ENCODE results near the gene DHX35.

- TF ChIP-seq CTCF (IDR thresholded peaks at IDR 0.05; ENCODE audit: low read depth, low read length) (no peak), POLR2A (IDR thresholded peaks at IDR 0.05; ENCODE audit: extremely low read depth, insufficient read length) (no peak), MAX (IDR thresholded peaks at IDR 0.05; ENCODE audit: low read depth, low read length) (no peak)
Observed at GRCh38 chr20:39050555-39050902, 88.4 kb downstream of the DHX35 start.

All from NB4 (cell line).